ENCODE data around the gene AVP. TPM values are rescaled to one million over a fixed set of nuclear protein-coding genes. Genes with fewer than 3 reads are reported as not detected.

AVP gene
- total and polyA plus RNA-seq, 2 of the 13 experiments (the other 11 are each of a cell fraction or from before 2014, with no cell fraction given): 0.12 TPM; not detected in 1

- no peak for TF ChIP-seq DBP (CRISPR knock-in tag; IDR thresholded peaks at IDR 0.05; ENCODE audit: not compliant biosample characterization)
- TF ChIP-seq ZNF441 (CRISPR knock-in tag; IDR thresholded peaks at IDR 0.05; ENCODE audit: borderline replicate concordance): peak; percentile 83; the same call in 1 of the 2 replicates
- TF ChIP-seq THYN1 (CRISPR knock-in tag; IDR thresholded peaks at IDR 0.05; ENCODE audit: borderline replicate concordance, low read depth): peak; percentile 99; the same call in 1 of the 2 replicates
- TF ChIP-seq DDIT3 (CRISPR knock-in tag; IDR thresholded peaks at IDR 0.05): 0 out of 2 replicates have a peak, but pooled peaks have one; percentile 79
- TF ChIP-seq ZBTB34 (CRISPR knock-in tag; IDR thresholded peaks at IDR 0.05): 0 out of 2 replicates have a peak, but pooled peaks have one; percentile 72
- peak; percentile 55; the same call in 1 of the 2 replicates for TF ChIP-seq ZNF510 (CRISPR knock-in tag; IDR thresholded peaks at IDR 0.05; ENCODE audit: low read depth)
- TF ChIP-seq STAT5B (CRISPR knock-in tag; IDR thresholded peaks at IDR 0.05): no peak
- peak; percentile 7; the same call in 1 of the 2 replicates for TF ChIP-seq GATAD2A (CRISPR knock-in tag; IDR thresholded peaks at IDR 0.05)
- TF ChIP-seq TRAFD1 (CRISPR knock-in tag; IDR thresholded peaks at IDR 0.05; ENCODE audit: borderline replicate concordance): 0 out of 2 replicates have a peak, but pooled peaks have one; percentile 13
- TF ChIP-seq ZMAT3 (CRISPR knock-in tag; conservative IDR thresholded peaks at IDR 0.05): no peak
- 0 out of 2 replicates have a peak, but pooled peaks have one; percentile 6 for TF ChIP-seq HIC2 (CRISPR knock-in tag; IDR thresholded peaks at IDR 0.05; ENCODE audit: low read depth)
- TF ChIP-seq MED1 (CRISPR knock-in tag; IDR thresholded peaks at IDR 0.05): no peak
- TF ChIP-seq AHDC1 (CRISPR knock-in tag; IDR thresholded peaks at IDR 0.05; ENCODE audit: borderline replicate concordance): 0 out of 2 replicates have a peak, but pooled peaks have one; percentile 45
- no peak for TF ChIP-seq FOXM1 (CRISPR knock-in tag; IDR thresholded peaks at IDR 0.05)
- no peak for TF ChIP-seq ZNF644 (CRISPR knock-in tag; IDR thresholded peaks at IDR 0.05; ENCODE audit: low read depth)
- TF ChIP-seq SMYD3 (CRISPR knock-in tag; IDR thresholded peaks at IDR 0.05): peak; percentile 89
Observed at GRCh38 chr20:3045042-3045815, 39.3 kb downstream of the AVP start (continued).

Data from HepG2 (cell line).